ENCODE results near the gene TBP. TPM values are rescaled to one million over a fixed set of nuclear protein-coding genes. Genes with fewer than 3 reads are reported as not detected.
"Not testable (repeated sequence)": the region's sequence is repeated elsewhere in the genome, so short reads cannot be mapped to it uniquely, and the experiment has no call there.

The TBP gene
- total RNA-seq, result 10 to 100 TPM in 1 of 10 donors, 1 to 10 TPM in 9; 6.4 to 10.3 (median 7.6) TPM
- polyA plus RNA-seq, result 1 to 10 TPM; 6.3 to 9.1 TPM
- long read RNA-seq, donor 1, transcript TBP-202 (8 exons, 1,903 nt), result major isoform, 5 of 8 reads
- long read RNA-seq, donor 1, partial matches to known transcripts, result 1 of 8 reads
- long read RNA-seq, donor 1, other reads (novel, unspliced or antisense), result 1 of 8 reads
- long read RNA-seq, donor 2, partial matches to known transcripts, result 1 of 5 reads
- long read RNA-seq, donor 2, other reads (novel, unspliced or antisense), result 0 of 5 reads
- long read RNA-seq, donor 3, transcript TBP-202 (8 exons, 1,903 nt), result major isoform, 7 of 8 reads
- long read RNA-seq, donor 3, partial matches to known transcripts, result 1 of 8 reads
- long read RNA-seq, donor 3, other reads (novel, unspliced or antisense), result 0 of 8 reads

- Histone ChIP-seq H3K36me3 (peaks cover 0 to 42% (median 0%) of the 10 kb centered on the region in 9 donors), H3K4me1 (peaks cover 8 to 54% (median 48%) of the 10 kb centered on the region in 9 donors), H3K27me3 (no peaks in the 10 kb centered on the region), H3K27ac (peak within 1 kb of the TSS; percentile 88 to 97 (median 94)), H3K4me3 (peak within 1 kb of the TSS; percentile 73 to 94 (median 88)), H3K9me3 (no peaks in the 10 kb centered on the region)
- intact Hi-C loops (cut with DNase I), result loop anchor here in 7 of 10 donors (1.0 to 10.0 kb wide), 5 partner anchors 31 to 1339 kb away; partner anchors contain the start of genes DYNLT2 (in 7 of the 7), ERMARD (in 7 of the 7) and PDCD2 (in 3 of the 7)
- WGBS, 2 donors, result 0 to 1% methylated on average over 51 of the region's 51 CpGs
- peak; percentile 96 to 98 (median 97) for ATAC-seq
- DNase-seq, result peak; percentile 95 to 99
- no peak for TF ChIP-seq CTCF (IDR thresholded peaks at IDR 0.05)
Measured at GRCh38 chr6:170554013-170554795, at the start of gene TBP. TBP (plus strand) TSS chr6:170554369; CDS start chr6:170557030, 2,661 bp downstream.

- H3K36me3 ChIP-seq, result no peaks in the 10 kb centered on the region
- H3K4me1 ChIP-seq, result no peaks in the 10 kb centered on the region
- no peak for ATAC-seq
- peaks cover 0 to 6% (median 3%) of the 10 kb centered on the region in 7 donors for H3K27me3 ChIP-seq
- intact Hi-C loops (cut with DNase I), result no loop called here
- no peak for DNase-seq
- H3K4me3 ChIP-seq, result no peak overlapping the region
- H3K27ac ChIP-seq, result no peak overlapping the region
- WGBS, 2 donors, result 71 to 73% methylated on average over 4 of the region's 4 CpGs
- TF ChIP-seq CTCF (IDR thresholded peaks at IDR 0.05), result no peak
- H3K9me3 ChIP-seq, result peaks cover 0 to 21% (median 0%) of the 10 kb centered on the region in 11 donors
Measured at GRCh38 chr6:170504479-170504878, 49.7 kb upstream of the TBP start.

GRCh38 chr6:170505306-170505705 lies 48.9 kb upstream of the TBP start:
- peak in 1 of 8 donors; percentile 35 for ATAC-seq
- intact Hi-C loops (cut with DNase I), result no loop called here
- no peak for TF ChIP-seq CTCF (IDR thresholded peaks at IDR 0.05)
- Histone ChIP-seq H3K27ac (no peak overlapping the region), H3K9me3 (peaks cover 0 to 21% (median 0%) of the 10 kb centered on the region in 11 donors), H3K4me3 (no peak overlapping the region), H3K4me1 (no peaks in the 10 kb centered on the region), H3K27me3 (peaks cover 0 to 5% (median 0%) of the 10 kb centered on the region in 7 donors), H3K36me3 (no peaks in the 10 kb centered on the region)
- peak in 1 of 2 donors; percentile 29 for DNase-seq
- WGBS, 2 donors, result 29 to 35% methylated on average over 9 of the region's 9 CpGs

- H3K9me3 ChIP-seq, result peaks cover 0 to 18% (median 0%) of the 10 kb centered on the region in 11 donors
- no peaks in the 10 kb centered on the region for H3K36me3 ChIP-seq
- H3K4me3 ChIP-seq, result no peak overlapping the region
- intact Hi-C loops (cut with DNase I), result no loop called here
- ATAC-seq (no peak), DNase-seq (no peak)
- WGBS, 2 donors, result 73 to 84% methylated on average over 4 of the region's 4 CpGs
- peaks cover 0 to 3% (median 0%) of the 10 kb centered on the region in 7 donors for H3K27me3 ChIP-seq
- no peak overlapping the region for H3K27ac ChIP-seq
- no peak for TF ChIP-seq CTCF (IDR thresholded peaks at IDR 0.05)
- H3K4me1 ChIP-seq, result no peaks in the 10 kb centered on the region
Measured at GRCh38 chr6:170506446-170506845, 47.7 kb upstream of the TBP start.

- H3K36me3 ChIP-seq; H3K9me3 ChIP-seq; H3K4me1 ChIP-seq; H3K27ac ChIP-seq; H3K27me3 ChIP-seq; intact Hi-C loops (cut with DNase I); H3K4me3 ChIP-seq; ATAC-seq; DNase-seq: not testable (repeated sequence)
- 93 to 98% methylated on average over 2 of the region's 2 CpGs for WGBS, 2 donors
Measured at GRCh38 chr6:170507728-170508127, 46.4 kb upstream of the TBP start.

GRCh38 chr6:170508275-170508674 lies 45.9 kb upstream of the TBP start:
- intact Hi-C loops (cut with DNase I); H3K36me3 ChIP-seq; H3K27me3 ChIP-seq; H3K9me3 ChIP-seq; ATAC-seq; H3K4me3 ChIP-seq; H3K27ac ChIP-seq; H3K4me1 ChIP-seq; DNase-seq: not testable (repeated sequence)
- WGBS, 2 donors, result 80% methylated on average over 1 of the region's 1 CpG; no CpG with 5 or more reads in 1 of the 2 donors

Measured in heart right ventricle (tissue), 16 donors.